Measurements from ENCODE around the gene CACNB2.

DNA sequence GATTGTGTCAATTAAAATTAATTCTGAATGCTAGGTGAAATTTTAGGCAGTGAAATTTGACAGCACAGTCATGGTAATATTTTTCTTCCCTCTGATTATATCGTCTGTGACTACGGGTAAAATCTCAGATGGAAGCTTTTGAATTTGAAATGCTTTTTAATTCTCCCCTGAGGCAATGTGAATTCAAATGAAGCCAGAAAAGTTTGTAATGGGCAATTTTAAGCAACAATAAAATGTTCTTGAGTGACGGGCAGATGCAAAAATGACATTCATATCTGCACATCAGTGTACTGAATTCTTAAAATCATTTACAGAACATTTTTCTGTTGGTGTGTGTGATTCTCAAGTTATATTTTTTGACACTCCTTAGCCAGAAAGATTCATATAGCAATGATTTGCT is 376.6 kb downstream of the CACNB2 start:
- no peak for TF ChIP-seq POLR2A (IDR thresholded peaks at IDR 0.05)
- TF ChIP-seq, protein P1, sequence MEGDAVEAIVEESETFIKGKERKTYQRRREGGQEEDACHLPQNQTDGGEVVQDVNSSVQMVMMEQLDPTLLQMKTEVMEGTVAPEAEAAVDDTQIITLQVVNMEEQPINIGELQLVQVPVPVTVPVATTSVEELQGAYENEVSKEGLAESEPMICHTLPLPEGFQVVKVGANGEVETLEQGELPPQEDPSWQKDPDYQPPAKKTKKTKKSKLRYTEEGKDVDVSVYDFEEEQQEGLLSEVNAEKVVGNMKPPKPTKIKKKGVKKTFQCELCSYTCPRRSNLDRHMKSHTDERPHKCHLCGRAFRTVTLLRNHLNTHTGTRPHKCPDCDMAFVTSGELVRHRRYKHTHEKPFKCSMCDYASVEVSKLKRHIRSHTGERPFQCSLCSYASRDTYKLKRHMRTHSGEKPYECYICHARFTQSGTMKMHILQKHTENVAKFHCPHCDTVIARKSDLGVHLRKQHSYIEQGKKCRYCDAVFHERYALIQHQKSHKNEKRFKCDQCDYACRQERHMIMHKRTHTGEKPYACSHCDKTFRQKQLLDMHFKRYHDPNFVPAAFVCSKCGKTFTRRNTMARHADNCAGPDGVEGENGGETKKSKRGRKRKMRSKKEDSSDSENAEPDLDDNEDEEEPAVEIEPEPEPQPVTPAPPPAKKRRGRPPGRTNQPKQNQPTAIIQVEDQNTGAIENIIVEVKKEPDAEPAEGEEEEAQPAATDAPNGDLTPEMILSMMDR (IDR thresholded peaks at IDR 0.05 in 4 of 5, conservative IDR thresholded peaks at IDR 0.05 in 1 of 5): no peak

All from gastrocnemius medialis (tissue), 4 donors.